PC-9 (cell line): ENCODE results near the gene PICALM. TPM values are rescaled to one million over a fixed set of nuclear protein-coding genes. Genes with fewer than 3 reads are reported as not detected.

Experiments
- BruUV-seq: library from RNA; stranded (reverse); fragments of 400-500 nt; replicated peaks from 2 replicates; lab custom pipeline; 2021; lab: Mats Ljungman, UMichigan
- CTCF ChIA-PET: fragments of 300-600 bp; sonication (Branson Sonifier 250); formaldehyde crosslinking; loops from one replicate; lab custom pipeline; 2022; ENCODE audit warnings: antibody characterized with exemption; lab: Charles Lee
- POLR2A ChIA-PET: fragments of 300-600 bp; sonication (Branson Sonifier 250); formaldehyde crosslinking; loops from one replicate; lab custom pipeline; 2022; ENCODE audit warnings: antibody characterized with exemption; ENCODE audit not compliant: unreplicated experiment; lab: Charles Lee
- DNase-seq, 2 experiments: peaks; one replicate each; pipeline versions ENCODE4 v3.0.0 to v3.0.0-alpha.2; 2015 to 2022; ENCODE audit warnings: mixed read lengths in 1 of 2
- H2AFZ ChIP-seq: fragments of 200-600 bp; sonication (generic); 2 replicates; pipeline ENCODE4 v1.8.1; 2017; ENCODE audit warnings: antibody characterized with exemption
- H3F3A ChIP-seq: fragments of 200-600 bp; sonication (generic); 2 replicates; pipeline ENCODE4 v1.8.1; 2017; ENCODE audit warnings: antibody characterized with exemption, mild to moderate bottlenecking, low read depth; ENCODE audit not compliant: insufficient read depth
- H3K27ac ChIP-seq: fragments of 200-600 bp; sonication (generic); 2 replicates; pipeline ENCODE4 v1.6.1; 2016; ENCODE audit warnings: mixed run types
- H3K27me3 ChIP-seq: fragments of 200-600 bp; sonication (generic); 2 replicates; pipeline ENCODE4 v1.6.1; 2016; ENCODE audit warnings: low read depth, mixed run types; ENCODE audit not compliant: insufficient read depth
- H3K36me3 ChIP-seq: fragments of 200-600 bp; sonication (generic); 2 replicates; pipeline ENCODE4 v1.6.1; 2016; ENCODE audit warnings: low read depth, mixed run types
- H3K4me1 ChIP-seq: fragments of 200-600 bp; sonication (generic); replicated peaks from 2 replicates; pipeline ENCODE4 v1.6.1; 2016; ENCODE audit warnings: mixed run types; ENCODE audit not compliant: insufficient read depth
- H3K4me2 ChIP-seq: fragments of 200-600 bp; sonication (generic); 2 replicates; pipeline ENCODE4 v1.6.1; 2017; ENCODE audit warnings: mixed run types
- H3K4me3 ChIP-seq: fragments of 200-600 bp; sonication (generic); 2 replicates; pipeline ENCODE4 v1.6.1; 2016; ENCODE audit warnings: mixed run types
- H3K79me2 ChIP-seq: fragments of 200-600 bp; sonication (generic); 2 replicates; pipeline ENCODE4 v1.6.1; 2017; ENCODE audit warnings: low read depth, mixed run types
- H3K9me2 ChIP-seq: fragments of 200-600 bp; sonication (generic); 2 replicates; pipeline ENCODE4 v1.8.1; 2017; ENCODE audit warnings: mild to moderate bottlenecking; ENCODE audit not compliant: insufficient read depth
- H3K9me3 ChIP-seq: fragments of 200-600 bp; sonication (generic); 2 replicates; pipeline ENCODE4 v1.8.1; 2016; ENCODE audit warnings: low read depth; ENCODE audit not compliant: insufficient read depth
- H4K20me1 ChIP-seq: fragments of 200-600 bp; sonication (generic); 2 replicates; pipeline ENCODE4 v1.8.1; 2017; ENCODE audit not compliant: insufficient read depth
- CTCF ChIP-seq: fragments of 200-600 bp; sonication (generic); conservative IDR thresholded peaks from 2 replicates; pipeline ENCODE4 v1.6.1; 2017; ENCODE audit warnings: mixed run types, antibody characterized with exemption, mild to moderate bottlenecking, moderate library complexity
- EZH2 ChIP-seq: fragments of 200-600 bp; sonication (generic); IDR thresholded peaks from 2 replicates; pipeline ENCODE4 v1.8.0; 2017; ENCODE audit warnings: antibody characterized with exemption, low read depth
- intact Hi-C: fragments of 100-400 bp; cut with micrococcal nuclease; formaldehyde crosslinking; loops from one replicate; pipeline ENCODE4 v1.10.0; 2022; ENCODE audit not compliant: unreplicated experiment
- total RNA-seq: library from RNA; stranded (reverse); gene quantifications from 2 replicates; pipeline ENCODE4 v1.2.3, GENCODE V29; 2021

Gene PICALM
- total RNA-seq, 1 experiment from 2014 or later = 116 TPM

- Histone ChIP-seq H3K4me1 (no peaks in the 10 kb centered on the region), H3K9me2 (no peaks in the 10 kb centered on the region; the same call in 1 of the 2 replicates), H3F3A (no peaks in the 10 kb centered on the region), H3K4me2 (no peak overlapping the region), H2AFZ (no peak overlapping the region), H3K4me3 (no peak overlapping the region), H3K27me3 (no peaks in the 10 kb centered on the region), H3K36me3 (no peaks in the 10 kb centered on the region), H3K27ac (no peak overlapping the region), H4K20me1 (no peaks in the 10 kb centered on the region), H3K9me3 (no peaks in the 10 kb centered on the region), H3K79me2 (no peaks in the 10 kb centered on the region)
- POLR2A ChIA-PET = no interaction called here
- intact Hi-C loops = no loop called here
- no peak for DNase-seq
- BruUV-seq = no TSS peak
- no peak for TF ChIP-seq CTCF
- TF ChIP-seq EZH2 = no peak
- CTCF ChIA-PET = no interaction called here
Observed at GRCh38 chr11:85914425-85914824, 154.5 kb downstream of the PICALM start.

DNA sequence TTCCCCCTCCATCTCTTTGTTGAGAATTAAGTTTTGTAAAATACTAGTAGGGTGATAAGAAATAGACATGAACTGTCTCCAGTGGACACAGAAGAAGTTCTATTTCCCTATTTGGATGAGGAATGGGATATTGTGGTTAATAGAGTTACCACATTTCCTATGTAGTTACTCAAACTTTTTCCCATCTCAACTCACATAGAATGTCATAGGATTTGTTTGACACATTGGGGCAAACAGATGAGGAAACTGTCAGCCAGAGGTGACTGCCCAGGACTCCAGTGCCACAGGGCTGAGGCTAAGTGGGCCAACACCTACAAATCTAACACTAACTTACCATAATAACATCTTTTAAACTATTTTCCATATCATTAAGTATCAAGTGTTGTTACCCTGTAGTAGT is 155.4 kb downstream of the PICALM start:
- Histone ChIP-seq H3K9me2 (no peaks in the 10 kb centered on the region; the same call in 1 of the 2 replicates), H3F3A (no peaks in the 10 kb centered on the region), H4K20me1 (no peaks in the 10 kb centered on the region), H3K4me2 (no peak overlapping the region), H3K9me3 (no peaks in the 10 kb centered on the region), H2AFZ (no peak overlapping the region), H3K4me1 (no peaks in the 10 kb centered on the region), H3K4me3 (no peak overlapping the region), H3K79me2 (no peaks in the 10 kb centered on the region), H3K27me3 (no peaks in the 10 kb centered on the region), H3K36me3 (no peaks in the 10 kb centered on the region), H3K27ac (no peak overlapping the region)
- intact Hi-C loops = no loop called here
- ChIA-PET CTCF (no interaction called here), POLR2A (no interaction called here)
- DNase-seq = no peak
- TF ChIP-seq CTCF (no peak), EZH2 (no peak)
- BruUV-seq = no TSS peak

DNA sequence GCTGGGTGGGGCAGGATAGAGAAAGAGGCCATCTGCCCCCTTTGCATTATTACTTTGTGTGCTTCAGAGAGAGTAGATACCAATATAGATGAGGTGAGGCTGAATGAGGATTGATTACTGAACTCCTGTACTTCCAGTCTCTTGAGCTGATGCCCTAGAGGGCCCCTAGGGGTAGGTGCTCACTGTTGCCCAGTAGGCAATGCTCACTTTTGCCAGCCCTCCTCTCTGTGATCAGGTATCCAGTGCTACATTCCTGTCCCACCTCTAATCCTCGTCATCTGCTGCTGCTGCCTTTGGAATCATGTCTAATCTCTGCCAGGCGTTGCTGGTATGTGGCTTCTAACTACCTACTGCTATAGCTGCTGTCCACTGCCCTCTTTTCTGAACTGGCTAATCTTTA is 156.5 kb downstream of the PICALM start:
- intact Hi-C loops = no loop called here
- no TSS peak for BruUV-seq
- POLR2A ChIA-PET = no interaction called here
- no peak overlapping the region for H3K4me3 ChIP-seq
- DNase-seq = no peak
- no peaks in the 10 kb centered on the region for H3K9me3 ChIP-seq
- no peaks in the 10 kb centered on the region for H4K20me1 ChIP-seq
- H3F3A ChIP-seq = no peaks in the 10 kb centered on the region
- no peaks in the 10 kb centered on the region; the same call in 1 of the 2 replicates for H3K9me2 ChIP-seq
- H3K4me2 ChIP-seq = no peak overlapping the region
- TF ChIP-seq EZH2 = no peak
- no peak for TF ChIP-seq CTCF
- H2AFZ ChIP-seq = no peak overlapping the region
- H3K79me2 ChIP-seq = no peaks in the 10 kb centered on the region
- no peaks in the 10 kb centered on the region for H3K4me1 ChIP-seq
- CTCF ChIA-PET = no interaction called here
- H3K27me3 ChIP-seq = no peaks in the 10 kb centered on the region
- H3K36me3 ChIP-seq = no peaks in the 10 kb centered on the region
- H3K27ac ChIP-seq = no peak overlapping the region

Other genes with a start within 250 kb of the PICALM start
- gene CCDC83, start 213.7 kb downstream of the PICALM start, total RNA-seq = not detected in 2 replicates
- 33.4 and 37.4 TPM in 2 replicates for gene EED, start 175.7 kb upstream of the PICALM start, total RNA-seq
- 34.5 and 42.0 TPM in 2 replicates for gene HIKESHI, start 233.2 kb upstream of the PICALM start, total RNA-seq